ENCODE data around the gene AZIN2.

GRCh38 chr1:33039840-33040239 is 41.1 kb upstream of the AZIN2 start:
- TF ChIP-seq POLR2A (IDR thresholded peaks at IDR 0.05): no peak
- no peak for TF ChIP-seq POLR2AphosphoS5 (IDR thresholded peaks at IDR 0.05)
- no peak for TF ChIP-seq CTCF (IDR thresholded peaks at IDR 0.05 in 8 of 11, conservative IDR thresholded peaks at IDR 0.05 in 3 of 11)

All from spleen (tissue), 7 donors.